Upper lobe of right lung (tissue), 1 donor: ENCODE results near the gene BMP4. TPM values are rescaled to one million over a fixed set of nuclear protein-coding genes. Genes with fewer than 3 reads are reported as not detected.

ENCODE experiments used
- ATAC-seq: fragments of 200-7000 bp; cut with Tn5 transposase; one replicate; pipeline ENCODE4 v1.9.1; 2020; ENCODE audit warnings: mild to moderate bottlenecking, moderate library complexity
- DNase-seq: peaks from one replicate; pipeline ENCODE4 v3.0.0-alpha.2; 2020
- H3K27ac ChIP-seq: fragments of 200-600 bp; one replicate; pipeline ENCODE4 v1.8.0; 2022
- H3K27me3 ChIP-seq: fragments of 200-600 bp; one replicate; pipeline ENCODE4 v1.8.0; 2022; ENCODE audit warnings: mild to moderate bottlenecking
- H3K36me3 ChIP-seq: fragments of 200-600 bp; one replicate; pipeline ENCODE4 v1.8.0; 2022
- H3K4me1 ChIP-seq: fragments of 200-600 bp; one replicate; pipeline ENCODE4 v1.8.0; 2022
- H3K4me3 ChIP-seq: fragments of 200-600 bp; one replicate; pipeline ENCODE4 v1.8.0; 2022; ENCODE audit warnings: mild to moderate bottlenecking
- H3K9me3 ChIP-seq: fragments of 200-600 bp; one replicate; pipeline ENCODE4 v1.8.0; 2022
- intact Hi-C: fragments of 100-400 bp; cut with DNase I; formaldehyde crosslinking; loops from one replicate; pipeline ENCODE4 v1.11.0; 2022
- total RNA-seq: library from RNA; stranded (reverse); fragmentation: NEBNext Ultra II Directional; extraction: Animal tissue kit (Norgen Biotek cat#: 25700); gene quantifications from one replicate; pipeline ENCODE4 v1.2.1, GENCODE V29; 2021
- TF ChIP-seq, protein P1 (sequence below): fragments of 200-600 bp; IDR thresholded peaks from one replicate; pipeline ENCODE4 v1.8.0; 2022; ENCODE audit warnings: antibody characterized with exemption
- donor health status: DM: no; HTN: yes; CAD: no; lungs with severe emphysema.

BMP4 gene
- total RNA-seq, 1 donor from 2014 or later = 12.3 TPM

DNA sequence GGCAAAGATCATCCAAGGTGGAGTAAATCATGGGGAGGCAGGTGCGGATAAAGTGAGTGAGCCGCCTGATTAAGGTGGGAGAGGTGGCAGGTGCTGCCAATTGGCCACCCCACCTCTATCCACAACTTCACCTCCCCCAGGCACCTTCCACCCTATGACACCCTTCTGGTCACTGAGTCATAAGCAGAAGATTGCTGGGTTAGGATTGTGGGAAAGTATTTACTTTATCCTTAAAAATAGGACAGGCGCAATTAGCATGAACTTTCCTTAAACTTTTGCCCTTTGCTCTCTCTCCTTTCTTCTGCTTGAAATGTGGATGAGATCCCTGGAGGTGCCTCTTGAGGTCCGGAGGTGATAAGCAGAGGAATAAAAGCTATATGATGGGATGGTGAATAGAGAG, 14.9 kb upstream of the BMP4 start:
- TF ChIP-seq, protein P1, sequence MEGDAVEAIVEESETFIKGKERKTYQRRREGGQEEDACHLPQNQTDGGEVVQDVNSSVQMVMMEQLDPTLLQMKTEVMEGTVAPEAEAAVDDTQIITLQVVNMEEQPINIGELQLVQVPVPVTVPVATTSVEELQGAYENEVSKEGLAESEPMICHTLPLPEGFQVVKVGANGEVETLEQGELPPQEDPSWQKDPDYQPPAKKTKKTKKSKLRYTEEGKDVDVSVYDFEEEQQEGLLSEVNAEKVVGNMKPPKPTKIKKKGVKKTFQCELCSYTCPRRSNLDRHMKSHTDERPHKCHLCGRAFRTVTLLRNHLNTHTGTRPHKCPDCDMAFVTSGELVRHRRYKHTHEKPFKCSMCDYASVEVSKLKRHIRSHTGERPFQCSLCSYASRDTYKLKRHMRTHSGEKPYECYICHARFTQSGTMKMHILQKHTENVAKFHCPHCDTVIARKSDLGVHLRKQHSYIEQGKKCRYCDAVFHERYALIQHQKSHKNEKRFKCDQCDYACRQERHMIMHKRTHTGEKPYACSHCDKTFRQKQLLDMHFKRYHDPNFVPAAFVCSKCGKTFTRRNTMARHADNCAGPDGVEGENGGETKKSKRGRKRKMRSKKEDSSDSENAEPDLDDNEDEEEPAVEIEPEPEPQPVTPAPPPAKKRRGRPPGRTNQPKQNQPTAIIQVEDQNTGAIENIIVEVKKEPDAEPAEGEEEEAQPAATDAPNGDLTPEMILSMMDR = no peak
- intact Hi-C loops = no loop called here
- H3K4me1 ChIP-seq = no peaks in the 10 kb centered on the region
- DNase-seq = no peak
- H3K27me3 ChIP-seq = no peaks in the 10 kb centered on the region
- H3K9me3 ChIP-seq = no peaks in the 10 kb centered on the region
- H3K4me3 ChIP-seq = no peak overlapping the region
- no peak for ATAC-seq
- H3K36me3 ChIP-seq = no peaks in the 10 kb centered on the region
- no peak overlapping the region for H3K27ac ChIP-seq

DNA sequence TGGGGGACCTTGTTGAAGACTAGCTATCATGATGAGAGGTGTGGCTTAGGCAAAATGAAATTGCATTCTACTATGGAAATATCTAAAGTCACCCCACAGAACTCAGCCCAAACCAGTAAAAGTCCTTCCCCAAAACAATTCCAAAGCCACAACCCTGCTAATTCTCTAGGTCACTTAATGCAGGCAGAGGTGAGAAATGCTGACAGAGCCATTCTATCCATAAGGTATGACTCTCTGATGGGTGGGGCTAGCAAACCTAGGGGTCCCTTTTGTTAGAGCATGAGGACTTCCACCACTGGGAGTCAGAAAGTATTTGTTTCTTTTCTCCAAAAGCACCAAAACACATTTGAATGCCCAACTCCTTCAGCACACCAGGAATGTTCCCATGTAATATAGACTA, 12.7 kb upstream of the BMP4 start:
- Histone ChIP-seq H3K4me1 (no peaks in the 10 kb centered on the region), H3K27me3 (no peaks in the 10 kb centered on the region), H3K27ac (no peak overlapping the region), H3K4me3 (no peak overlapping the region), H3K9me3 (no peaks in the 10 kb centered on the region), H3K36me3 (no peaks in the 10 kb centered on the region)
- intact Hi-C loops = no loop called here
- no peak for ATAC-seq
- TF ChIP-seq, protein P1 = no peak
- no peak for DNase-seq

DNA sequence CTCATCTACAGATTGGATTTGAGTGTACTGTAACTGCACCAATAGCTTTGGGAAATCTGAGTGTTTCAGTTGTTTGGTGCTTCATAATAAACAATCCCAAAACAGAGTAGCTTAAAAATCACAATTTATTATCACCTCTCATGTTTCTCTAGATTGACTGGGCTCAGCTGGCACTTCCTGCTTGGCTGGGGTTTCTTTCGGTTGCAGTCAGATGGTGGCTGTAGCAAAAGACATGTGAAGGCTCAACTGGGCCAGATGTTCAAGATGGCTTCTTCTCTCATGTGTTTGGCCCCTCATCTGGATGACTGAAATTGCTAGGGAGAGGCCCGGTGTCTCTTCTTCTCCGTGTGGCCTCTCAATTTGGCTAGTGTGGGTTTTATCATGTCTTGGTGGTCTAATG, 12.1 kb upstream of the BMP4 start:
- peaks cover 3% of the 10 kb centered on the region for H3K4me1 ChIP-seq
- TF ChIP-seq, protein P1 = no peak
- H3K9me3 ChIP-seq = no peaks in the 10 kb centered on the region
- no peak overlapping the region for H3K27ac ChIP-seq
- no peaks in the 10 kb centered on the region for H3K27me3 ChIP-seq
- ATAC-seq (no peak), DNase-seq (no peak)
- no peak overlapping the region for H3K4me3 ChIP-seq
- H3K36me3 ChIP-seq = no peaks in the 10 kb centered on the region
- intact Hi-C loops = no loop called here

DNA sequence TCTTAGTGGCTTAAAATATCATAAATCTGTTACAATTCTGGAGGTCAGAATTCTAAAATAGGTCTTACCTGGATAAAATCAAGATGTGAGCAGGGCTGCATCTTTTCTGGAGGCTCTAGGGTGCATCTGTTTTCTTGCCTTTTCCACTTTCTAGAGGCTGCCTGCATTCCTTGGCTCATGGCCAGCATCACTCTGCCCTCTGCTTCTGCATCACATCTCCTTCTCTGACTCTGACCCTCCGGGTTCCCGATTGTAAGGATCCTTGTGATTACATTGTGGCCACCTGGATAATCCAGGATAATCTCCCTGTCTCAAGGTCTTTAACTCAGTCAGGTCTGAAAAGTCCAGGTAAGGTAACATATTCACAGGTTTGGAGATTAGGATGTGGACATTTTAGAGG, 11.0 kb upstream of the BMP4 start:
- peaks cover 12% of the 10 kb centered on the region for H3K4me1 ChIP-seq
- no peak overlapping the region for H3K27ac ChIP-seq
- DNase-seq (no peak), ATAC-seq (no peak)
- TF ChIP-seq, protein P1 = no peak
- H3K27me3 ChIP-seq = no peaks in the 10 kb centered on the region
- H3K36me3 ChIP-seq = no peaks in the 10 kb centered on the region
- H3K9me3 ChIP-seq = no peaks in the 10 kb centered on the region
- no peak overlapping the region for H3K4me3 ChIP-seq
- intact Hi-C loops = no loop called here

DNA sequence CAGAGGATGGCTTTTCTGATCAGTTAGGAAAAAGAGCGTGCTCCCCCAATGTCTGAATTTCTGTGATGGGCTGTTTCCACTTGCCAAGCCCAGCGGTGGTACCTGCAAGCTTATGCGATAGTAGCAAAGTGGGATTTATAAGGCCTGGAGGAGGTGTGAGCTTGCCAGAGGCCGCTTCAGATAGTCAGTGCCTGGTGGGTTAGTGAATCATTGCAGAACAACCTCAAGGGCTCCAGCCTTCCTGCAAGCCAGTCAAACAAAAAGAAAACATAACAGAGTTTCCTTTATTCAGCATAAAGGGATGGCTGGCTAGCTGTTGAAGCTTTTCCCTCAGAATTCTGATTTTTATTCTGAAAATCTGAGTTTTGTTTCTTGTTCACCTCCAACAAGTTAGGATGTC, 7.6 kb upstream of the BMP4 start:
- TF ChIP-seq, protein P1 = no peak
- Histone ChIP-seq H3K27ac (no peak overlapping the region), H3K9me3 (no peaks in the 10 kb centered on the region), H3K27me3 (peaks cover 7% of the 10 kb centered on the region), H3K4me1 (peaks cover 12% of the 10 kb centered on the region), H3K4me3 (no peak overlapping the region), H3K36me3 (no peaks in the 10 kb centered on the region)
- no peak for DNase-seq
- ATAC-seq = no peak
- intact Hi-C loops = no loop called here
